Tibial nerve (tissue), 4 donors: ENCODE results near the gene NFS1. TPM values are rescaled to one million over a fixed set of nuclear protein-coding genes. Genes with fewer than 3 reads are reported as not detected.

ENCODE experiments used
- DNase-seq, 2 donors: peaks; one replicate each; pipeline ENCODE4 v3.0.0-alpha.2; 2019; ENCODE audit warnings: low spot score in 2 of 2
- H3K27ac ChIP-seq, 4 donors: fragments of 200-600 bp; sonication (generic) in 3 of 4; one replicate each; pipeline ENCODE4 v1.5.1; 2017 to 2019; ENCODE audit warnings: mild to moderate bottlenecking in 1 of 4
- H3K27me3 ChIP-seq, 2 donors: fragments of 200-600 bp; sonication (generic) in 1 of 2; one replicate each; pipeline versions ENCODE4 v1.5.1 to v1.6.0; 2017 to 2019
- H3K36me3 ChIP-seq, 3 donors: fragments of 200-600 bp; sonication (generic); one replicate each; pipeline ENCODE4 v1.5.1; 2018 to 2019
- H3K4me1 ChIP-seq, 4 donors: fragments of 200-600 bp; sonication (generic) in 3 of 4; one replicate each; pipeline ENCODE4 v1.5.1; 2017 to 2019
- H3K4me3 ChIP-seq, 4 donors: fragments of 200-600 bp; sonication (generic) in 3 of 4; one replicate each; pipeline ENCODE4 v1.5.1; 2017 to 2019; ENCODE audit warnings: mild to moderate bottlenecking in 1 of 4, moderate library complexity in 1 of 4
- H3K9me3 ChIP-seq, 4 donors: fragments of 200-600 bp; sonication (generic) in 3 of 4; one replicate each; pipeline ENCODE4 v1.5.1; 2017 to 2019
- CTCF ChIP-seq, 5 experiments: fragments of 200-600 bp in 3 of 5; fragments of 450-650 bp in 2 of 5; sonication (generic) in 3 of 5; IDR thresholded peaks; one replicate each; pipeline ENCODE4 v1.5.1; 2016 to 2019; ENCODE audit warnings: antibody characterized with exemption in 5 of 5, mild to moderate bottlenecking in 3 of 5, moderate library complexity in 2 of 5
- EP300 ChIP-seq, 2 donors: sonication (generic); formaldehyde crosslinking; IDR thresholded peaks; one replicate each; pipeline ENCODE4 v1.6.1; 2017; ENCODE audit warnings: antibody characterized with exemption in 2 of 2, mild to moderate bottlenecking in 1 of 2
- POLR2A ChIP-seq, 2 donors: fragments of 450-650 bp; IDR thresholded peaks; one replicate each; pipeline ENCODE4 v1.6.1; 2017; ENCODE audit warnings: antibody characterized with exemption in 2 of 2, mild to moderate bottlenecking in 2 of 2, moderate library complexity in 2 of 2
- WGBS, 2 donors: methylation state at CpG; one replicate each; pipeline ENCODE4 v1.1.5; 2018; 5-methylcytosine and 5-hydroxymethylcytosine counted together
- total RNA-seq, 4 donors: library from RNA; depleted of rRNA; stranded (reverse); fragments of >200 nt; gene quantifications; one replicate each; pipeline ENCODE4 v1.1.0, GENCODE V29; 2016

Gene NFS1
- total RNA-seq, 4 donors from 2014 or later = 17.7 to 64.1 (median 34.5) TPM

GRCh38 chr20:35636095-35636494 lies 63.1 kb downstream of the NFS1 start:
- no peak overlapping the region for H3K4me3 ChIP-seq
- H3K27ac ChIP-seq = no peak overlapping the region
- no peaks in the 10 kb centered on the region for H3K27me3 ChIP-seq
- no peak for DNase-seq
- H3K36me3 ChIP-seq = peaks cover 0 to 16% (median 9%) of the 10 kb centered on the region in 3 donors
- peaks cover 0 to 6% (median 0%) of the 10 kb centered on the region in 4 donors for H3K4me1 ChIP-seq
- TF ChIP-seq CTCF (IDR thresholded peaks at IDR 0.05) = no peak
- no peak for TF ChIP-seq EP300 (IDR thresholded peaks at IDR 0.05)
- TF ChIP-seq POLR2A (IDR thresholded peaks at IDR 0.05) = no peak
- H3K9me3 ChIP-seq = no peaks in the 10 kb centered on the region
- 58 to 76% methylated on average over 2 of the region's 2 CpGs for WGBS, 2 donors

GRCh38 chr20:35635652-35636051 lies 63.5 kb downstream of the NFS1 start:
- Histone ChIP-seq H3K4me3 (no peak overlapping the region), H3K27me3 (no peaks in the 10 kb centered on the region), H3K9me3 (no peaks in the 10 kb centered on the region), H3K4me1 (peaks cover 0 to 6% (median 0%) of the 10 kb centered on the region in 4 donors), H3K27ac (no peak overlapping the region), H3K36me3 (peaks cover 0 to 20% (median 14%) of the 10 kb centered on the region in 3 donors)
- no peak for DNase-seq
- no peak for TF ChIP-seq CTCF (IDR thresholded peaks at IDR 0.05)
- TF ChIP-seq POLR2A (IDR thresholded peaks at IDR 0.05) = no peak
- TF ChIP-seq EP300 (IDR thresholded peaks at IDR 0.05) = no peak
- WGBS, 2 donors = 82 to 85% methylated on average over 4 of the region's 4 CpGs

GRCh38 chr20:35632539-35633115 lies 66.5 kb downstream of the NFS1 start:
- TF ChIP-seq POLR2A (IDR thresholded peaks at IDR 0.05) (no peak), EP300 (IDR thresholded peaks at IDR 0.05) (no peak), CTCF (IDR thresholded peaks at IDR 0.05) (no peak)
- Histone ChIP-seq H3K4me1 (peaks cover 0 to 6% (median 0%) of the 10 kb centered on the region in 4 donors), H3K4me3 (no peak overlapping the region), H3K27me3 (no peaks in the 10 kb centered on the region), H3K36me3 (peaks cover 2 to 50% (median 27%) of the 10 kb centered on the region in 3 donors), H3K27ac (no peak overlapping the region), H3K9me3 (no peaks in the 10 kb centered on the region)
- WGBS, 2 donors = 90 to 97% methylated on average over 13 of the region's 13 CpGs
- DNase-seq = no peak

GRCh38 chr20:35630636-35631035 lies 68.5 kb downstream of the NFS1 start:
- DNase-seq = no peak
- Histone ChIP-seq H3K9me3 (no peaks in the 10 kb centered on the region), H3K27me3 (no peaks in the 10 kb centered on the region), H3K27ac (no peak overlapping the region), H3K36me3 (peaks cover 5 to 70% (median 37%) of the 10 kb centered on the region in 3 donors), H3K4me3 (no peak overlapping the region), H3K4me1 (peaks cover 0 to 3% (median 0%) of the 10 kb centered on the region in 4 donors)
- 87 to 93% methylated on average over 4 of the region's 4 CpGs for WGBS, 2 donors
- no peak for TF ChIP-seq POLR2A (IDR thresholded peaks at IDR 0.05)
- no peak for TF ChIP-seq EP300 (IDR thresholded peaks at IDR 0.05)
- no peak for TF ChIP-seq CTCF (IDR thresholded peaks at IDR 0.05)

- TF ChIP-seq EP300 (IDR thresholded peaks at IDR 0.05) (no peak), CTCF (IDR thresholded peaks at IDR 0.05) (no peak), POLR2A (IDR thresholded peaks at IDR 0.05) (no peak)
- H3K27me3 ChIP-seq = no peaks in the 10 kb centered on the region
- H3K4me1 ChIP-seq = no peaks in the 10 kb centered on the region
- WGBS, 2 donors = 88 to 95% methylated on average over 12 of the region's 12 CpGs
- no peaks in the 10 kb centered on the region for H3K9me3 ChIP-seq
- no peak overlapping the region for H3K4me3 ChIP-seq
- H3K27ac ChIP-seq = no peak overlapping the region
- peaks cover 5 to 81% (median 42%) of the 10 kb centered on the region in 3 donors for H3K36me3 ChIP-seq
- no peak for DNase-seq
Observed at GRCh38 chr20:35629427-35630145, 69.6 kb downstream of the NFS1 start.
